ENCODE data around the gene TAAR2. TPM values are rescaled to one million over a fixed set of nuclear protein-coding genes. Genes with fewer than 3 reads are reported as not detected.

TAAR2 gene
- total and polyA plus RNA-seq, 2 of the 8 experiments (the other 6 are each of a cell fraction or from before 2014, with no cell fraction given), result not detected

DNA sequence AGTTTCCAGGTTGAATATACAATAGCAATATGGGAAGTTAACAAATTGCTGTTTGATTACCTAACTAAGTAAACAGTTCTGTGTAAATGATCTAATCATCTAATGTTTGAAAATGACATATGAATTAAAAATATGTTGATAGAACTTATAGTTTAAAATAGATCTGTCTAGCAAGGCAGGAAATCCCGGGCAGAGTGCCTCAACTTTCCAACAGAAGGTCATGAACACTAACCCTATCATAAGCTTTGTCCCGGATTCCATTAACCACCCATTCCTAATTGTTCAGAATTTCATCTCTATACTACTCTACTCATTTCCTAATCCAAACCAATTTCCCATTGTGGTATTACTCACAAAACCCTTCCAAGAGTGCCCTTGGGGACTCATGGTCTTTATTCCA, 24.8 kb upstream of the TAAR2 start (continued):
- TF ChIP-seq, protein P1, sequence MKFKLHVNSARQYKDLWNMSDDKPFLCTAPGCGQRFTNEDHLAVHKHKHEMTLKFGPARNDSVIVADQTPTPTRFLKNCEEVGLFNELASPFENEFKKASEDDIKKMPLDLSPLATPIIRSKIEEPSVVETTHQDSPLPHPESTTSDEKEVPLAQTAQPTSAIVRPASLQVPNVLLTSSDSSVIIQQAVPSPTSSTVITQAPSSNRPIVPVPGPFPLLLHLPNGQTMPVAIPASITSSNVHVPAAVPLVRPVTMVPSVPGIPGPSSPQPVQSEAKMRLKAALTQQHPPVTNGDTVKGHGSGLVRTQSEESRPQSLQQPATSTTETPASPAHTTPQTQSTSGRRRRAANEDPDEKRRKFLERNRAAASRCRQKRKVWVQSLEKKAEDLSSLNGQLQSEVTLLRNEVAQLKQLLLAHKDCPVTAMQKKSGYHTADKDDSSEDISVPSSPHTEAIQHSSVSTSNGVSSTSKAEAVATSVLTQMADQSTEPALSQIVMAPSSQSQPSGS (IDR thresholded peaks at IDR 0.05; ENCODE audit: low read length), result no peak
- TF ChIP-seq TEAD4 (IDR thresholded peaks at IDR 0.05; ENCODE audit: low read depth, low read length), result no peak
- no peak for TF ChIP-seq RAD21 (IDR thresholded peaks at IDR 0.05 in 1 of 2, conservative IDR thresholded peaks at IDR 0.05 in 1 of 2; ENCODE audit: low read depth in 2 of 2, low read length in 2 of 2)
- TF ChIP-seq SP4 (IDR thresholded peaks at IDR 0.05; ENCODE audit: low read length), result no peak
- TF ChIP-seq SUZ12 (IDR thresholded peaks at IDR 0.05; ENCODE audit: low read length), result no peak
- no peak for TF ChIP-seq KDM4A (IDR thresholded peaks at IDR 0.05; ENCODE audit: low read depth, low read length, severe bottlenecking)
- TF ChIP-seq MAFK (IDR thresholded peaks at IDR 0.05; ENCODE audit: low read depth, low read length), result no peak
